ENCODE measurements around the gene C1QTNF1. TPM values are rescaled to one million over a fixed set of nuclear protein-coding genes. Genes with fewer than 3 reads are reported as not detected.

Gene C1QTNF1
- total and polyA plus RNA-seq, 2 donors (not counting 1 experiment from before 2014, with no cell fraction given) = not detected

- Histone ChIP-seq H4K20me1 (ENCODE audit: control insufficient read depth, insufficient read depth, low read length, poor library complexity, severe bottlenecking) (peaks cover 11% of the 10 kb centered on the region), H3K36me3 (replicated peaks in 1 of 2; ENCODE audit: control extremely low read depth in 1 of 2, control insufficient read depth in 1 of 2, extremely low read depth in 1 of 2, insufficient read depth in 2 of 2, low read length in 1 of 2) (peaks cover 0 to 52% of the 10 kb centered on the region in 2 experiments), H3K27ac (ENCODE audit: low read length in 2 of 2) (no peak overlapping the region), H2AFZ (ENCODE audit: insufficient read depth, low read depth, low read length, poor library complexity, severe bottlenecking) (no peak overlapping the region), H3K27me3 (replicated peaks in 1 of 4; ENCODE audit: control extremely low read depth in 1 of 4, control insufficient read depth in 3 of 4, insufficient read depth in 4 of 4, low read length in 3 of 4) (no peaks in the 10 kb centered on the region), H3K9me3 (ENCODE audit: control extremely low read depth in 1 of 3, control insufficient read depth in 2 of 3, insufficient read depth in 1 of 3, low read length in 2 of 3) (no peaks in the 10 kb centered on the region), H3K4me3 (ENCODE audit: control extremely low read depth in 1 of 5, extremely low read depth in 1 of 5, insufficient read depth in 1 of 5, low read depth in 2 of 5, low read length in 4 of 5) (no peak overlapping the region), H3K4me2 (replicated peaks; ENCODE audit: low read depth, low read length, poor library complexity, severe bottlenecking) (no peak overlapping the region), H3K4me1 (ENCODE audit: control insufficient read depth in 2 of 2, insufficient read depth in 2 of 2, low read length in 2 of 2) (no peaks in the 10 kb centered on the region), H3K9ac (ENCODE audit: low read length) (no peak overlapping the region), H3K79me2 (ENCODE audit: control insufficient read depth, insufficient read depth, low read length) (no peaks in the 10 kb centered on the region)
- ChIA-PET POLR2A (no interaction called here), CTCF (interaction anchor here (0.8 to 10.5 kb wide), 8 partner anchors 10 to 309 kb away, joined by 3 to 370 read pairs (median 4); no protein-coding TSS in a partner anchor)
- 94% methylated on average over 25 of the region's 28 CpGs for WGBS (ENCODE audit: insufficient coverage)
- Mint-ChIP-seq H3K27ac (no peak overlapping the region), H3K4me3 (no peak overlapping the region), H3K27me3 (no peaks in the 10 kb centered on the region), H3K4me1 (no peaks in the 10 kb centered on the region), H3K9me3 (ENCODE audit: insufficient read depth) (no peaks in the 10 kb centered on the region)
- ATAC-seq (ENCODE audit: low read depth) = no peak
- intact Hi-C loops (cut with micrococcal nuclease) = loop anchor here (5.0 kb wide), 1 partner anchor 36 kb away; no protein-coding TSS in a partner anchor
- DNase-seq = no peak
- no peak for TF ChIP-seq EZH2 (IDR thresholded peaks at IDR 0.05; ENCODE audit: borderline replicate concordance, insufficient read depth, low read depth, low read length, poor library complexity, severe bottlenecking)
- no peak for TF ChIP-seq CTCF (IDR thresholded peaks at IDR 0.05)
Observed at GRCh38 chr17:79083191-79083971, 59.4 kb downstream of the C1QTNF1 start.

Measured in B cell (primary cell).